Peyer's patch (tissue), 4 donors: ENCODE measurements around the gene GP1BA.

ENCODE experiments used
- CTCF ChIP-seq, 6 experiments: fragments of 450-650 bp in 4 of 6; fragments of 200-600 bp in 2 of 6; sonication (generic) in 1 of 6; IDR thresholded peaks; one replicate each; pipeline ENCODE4 v1.5.1; 2017 to 2019; ENCODE audit warnings: antibody characterized with exemption in 6 of 6, mild to moderate bottlenecking in 3 of 6, moderate library complexity in 1 of 6
- POLR2A ChIP-seq, 2 donors: fragments of 450-650 bp; IDR thresholded peaks; one replicate each; pipeline ENCODE4 v1.5.1; 2017; ENCODE audit warnings: antibody characterized with exemption in 2 of 2, mild to moderate bottlenecking in 2 of 2, moderate library complexity in 2 of 2

DNA sequence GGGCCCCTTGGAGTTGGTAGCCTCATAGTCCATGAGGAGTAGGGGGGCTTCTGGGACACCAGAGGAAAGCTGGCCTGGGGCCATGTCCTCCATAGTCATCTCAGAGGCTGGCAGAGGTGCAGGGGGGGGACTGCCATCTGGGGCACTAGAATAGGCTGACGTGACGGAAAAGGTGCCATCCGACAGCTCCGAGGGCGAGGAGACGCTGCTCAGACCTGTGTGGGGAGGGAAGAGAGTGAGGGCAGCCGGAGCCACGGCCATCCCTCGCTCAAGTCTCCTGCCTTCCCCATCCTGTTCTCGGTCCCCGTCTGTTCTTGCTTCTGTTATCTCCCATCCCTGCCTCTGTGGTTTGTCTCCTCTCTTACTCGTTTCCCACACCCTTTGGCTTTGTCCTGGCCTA, 40.2 kb downstream of the GP1BA start:
- TF ChIP-seq CTCF (IDR thresholded peaks at IDR 0.05): no peak
- TF ChIP-seq POLR2A (IDR thresholded peaks at IDR 0.05): no peak
